HepG2 (cell line): ENCODE data around the gene LIME1. TPM values are rescaled to one million over a fixed set of nuclear protein-coding genes. Genes with fewer than 3 reads are reported as not detected.

Experiments
- AGO2 ChIP-seq: fragments of 200-400 bp; formaldehyde crosslinking; optimal IDR thresholded peaks from 2 replicates; pipeline ENCODE3; 2017; ENCODE audit warnings: mild to moderate bottlenecking, low read depth, low read length, moderate library complexity
- AKNA ChIP-seq: sonication (generic); formaldehyde crosslinking; IDR thresholded peaks from 2 replicates; pipeline ENCODE4 v1.4.0; 2020; ENCODE audit warnings: missing genetic modification reagents, borderline replicate concordance
- ELF3 ChIP-seq: IDR thresholded peaks from 2 replicates; pipeline ENCODE4 v1.6.1; 2016; ENCODE audit warnings: missing genetic modification reagents, missing compliant biosample characterization
- KMT2B ChIP-seq: IDR thresholded peaks from 2 replicates; pipeline ENCODE4 v1.6.1; 2016; ENCODE audit warnings: missing genetic modification reagents, missing compliant biosample characterization
- MTF2 ChIP-seq: sonication (generic); formaldehyde crosslinking; IDR thresholded peaks from 2 replicates; pipeline ENCODE4 v1.5.0; 2020; ENCODE audit warnings: missing genetic modification reagents, borderline replicate concordance
- PLSCR1 ChIP-seq: sonication (generic); formaldehyde crosslinking; IDR thresholded peaks from 2 replicates; pipeline ENCODE4 v1.5.0; 2020; ENCODE audit warnings: missing genetic modification reagents, mild to moderate bottlenecking, borderline replicate concordance
- RELA ChIP-seq: sonication (generic); formaldehyde crosslinking; IDR thresholded peaks from 2 replicates; pipeline ENCODE4 v1.4.0; 2020; ENCODE audit warnings: missing genetic modification reagents
- RNF2 ChIP-seq: fragments of 450-650 bp; conservative IDR thresholded peaks from 2 replicates; pipeline ENCODE4 v1.6.1; 2016; ENCODE audit warnings: low read depth
- SAP130 ChIP-seq: IDR thresholded peaks from 2 replicates; pipeline ENCODE4 v1.6.1; 2016; ENCODE audit warnings: low read depth
- SRY ChIP-seq: sonication (generic); formaldehyde crosslinking; IDR thresholded peaks from 2 replicates; pipeline ENCODE4 v1.8.0; 2022; ENCODE audit warnings: mild to moderate bottlenecking, missing genetic modification reagents
- ZNF205 ChIP-seq: IDR thresholded peaks from 2 replicates; pipeline ENCODE4 v1.6.1; 2018; ENCODE audit warnings: missing biosample characterization, missing genetic modification reagents
- ZNF292 ChIP-seq: sonication (generic); formaldehyde crosslinking; IDR thresholded peaks from 2 replicates; pipeline ENCODE4 v1.8.1; 2022; ENCODE audit warnings: mild to moderate bottlenecking, low read depth, missing genetic modification reagents, borderline replicate concordance
- ZNF556 ChIP-seq: sonication (generic); formaldehyde crosslinking; IDR thresholded peaks from 2 replicates; pipeline ENCODE4 v1.4.0; 2020; ENCODE audit warnings: mild to moderate bottlenecking, missing genetic modification reagents, borderline replicate concordance
- ZSCAN22 ChIP-seq: sonication (generic); formaldehyde crosslinking; IDR thresholded peaks from 2 replicates; pipeline ENCODE4 v1.4.0; 2020; ENCODE audit warnings: mild to moderate bottlenecking, missing genetic modification reagents
- polyA plus RNA-seq, 8 experiments: library from polyadenylated mRNA; depleted of rRNA in 3 of 8; stranded (reverse) in 7 of 8; unstranded in 1 of 8; fragments of >200 nt; fragmentation: Illumina TruSeq in 4 of 8; extraction: Trizol in 4 of 8; gene quantifications; 2 replicates each; pipeline versions ENCODE4 v1.2.1 to v1.2.3, GENCODE V29; 2011 to 2016; ENCODE audit warnings: low read depth in 4 of 8, missing spikeins in 1 of 8, mixed read lengths in 1 of 8; ENCODE audit not compliant: insufficient read depth in 1 of 8
- total RNA-seq, 5 experiments: library from RNA; depleted of rRNA; stranded (reverse); fragments of >200 nt; fragmentation: Illumina TruSeq; extraction: Trizol; gene quantifications; 2 replicates each; pipeline ENCODE4 v1.2.3, GENCODE V29; 2016; ENCODE audit warnings: low read depth in 1 of 5
- TF ChIP-seq, protein P1 (sequence below): IDR thresholded peaks from 2 replicates; pipeline ENCODE4 v1.6.1; 2016; ENCODE audit warnings: low read depth, borderline replicate concordance
- TF ChIP-seq, protein P2 (sequence below): sonication (generic); formaldehyde crosslinking; IDR thresholded peaks from 2 replicates; pipeline ENCODE4 v1.4.0; 2020; ENCODE audit warnings: missing genetic modification reagents, borderline replicate concordance
- TF ChIP-seq, protein P3 (sequence below): sonication (generic); formaldehyde crosslinking; IDR thresholded peaks from 2 replicates; pipeline ENCODE4 v1.5.1; 2020; ENCODE audit warnings: missing genetic modification reagents, mild to moderate bottlenecking, borderline replicate concordance

Gene LIME1
- total and polyA plus RNA-seq, 2 of the 13 experiments (the other 11 are each of a cell fraction or from before 2014, with no cell fraction given): 13.0 to 61.5 TPM

DNA sequence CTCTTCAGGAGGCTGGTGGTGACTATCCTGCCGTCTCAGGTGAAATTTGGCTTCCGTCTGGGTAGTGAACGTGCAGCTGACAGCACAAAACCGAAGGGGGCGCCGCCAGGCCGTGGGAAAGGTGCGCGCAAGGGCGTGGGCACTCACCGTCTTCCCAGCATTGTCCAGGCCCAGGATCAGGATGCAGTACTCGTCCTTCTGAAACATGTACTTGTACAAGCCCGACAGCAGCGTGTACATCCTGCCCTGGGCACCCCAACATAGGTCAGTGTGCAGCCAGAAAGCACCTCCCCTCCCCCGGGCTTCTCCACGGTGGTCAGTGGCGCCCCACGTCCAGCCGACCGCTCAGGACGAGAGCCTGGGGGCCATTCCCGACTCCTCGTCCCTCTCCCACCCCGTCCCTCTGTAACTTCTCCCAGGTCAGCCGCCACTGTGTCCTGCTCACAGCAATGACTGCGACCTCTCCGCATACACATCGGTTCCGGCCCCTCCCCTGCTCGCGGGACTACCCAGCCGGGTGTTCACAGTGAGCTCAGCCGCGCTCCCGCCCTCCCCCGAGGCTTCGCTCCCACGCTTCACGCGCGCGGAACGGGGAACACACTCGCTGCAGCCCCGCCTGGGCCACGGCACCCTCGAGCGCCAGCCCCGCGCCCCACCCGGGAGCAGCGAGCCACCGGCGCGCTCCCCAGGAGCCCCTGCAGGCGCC is 29.5 kb upstream of the LIME1 start (continued):
- TF ChIP-seq ZNF556 (CRISPR knock-in tag) (peak; percentile 46; the same call in 1 of the 2 replicates), RNF2 (peak; percentile 43; the same call in 1 of the 2 replicates), AGO2 (peak; percentile 96), SAP130 (CRISPR knock-in tag) (peak; percentile 87), SRY (CRISPR knock-in tag) (peak; percentile 9; the same call in 1 of the 2 replicates), RELA (CRISPR knock-in tag) (0 out of 2 replicates have a peak, but pooled peaks have one; percentile 13), ZNF205 (CRISPR knock-in tag) (no peak; the same call in 1 of the 2 replicates), KMT2B (no peak; the same call in 1 of the 2 replicates), MTF2 (CRISPR knock-in tag) (no peak), ZNF292 (CRISPR knock-in tag) (0 out of 2 replicates have a peak, but pooled peaks have one; percentile 6), ZSCAN22 (CRISPR knock-in tag) (no peak), PLSCR1 (CRISPR knock-in tag) (0 out of 2 replicates have a peak, but pooled peaks have one; percentile 40), AKNA (CRISPR knock-in tag) (no peak), ELF3 (CRISPR knock-in tag) (peak; percentile 72; the same call in 1 of the 2 replicates)
- TF ChIP-seq, protein P1, sequence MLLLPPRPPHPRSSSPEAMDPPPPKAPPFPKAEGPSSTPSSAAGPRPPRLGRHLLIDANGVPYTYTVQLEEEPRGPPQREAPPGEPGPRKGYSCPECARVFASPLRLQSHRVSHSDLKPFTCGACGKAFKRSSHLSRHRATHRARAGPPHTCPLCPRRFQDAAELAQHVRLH (CRISPR knock-in tag): 0 out of 2 replicates have a peak, but pooled peaks have one; percentile 56
- TF ChIP-seq, protein P2, sequence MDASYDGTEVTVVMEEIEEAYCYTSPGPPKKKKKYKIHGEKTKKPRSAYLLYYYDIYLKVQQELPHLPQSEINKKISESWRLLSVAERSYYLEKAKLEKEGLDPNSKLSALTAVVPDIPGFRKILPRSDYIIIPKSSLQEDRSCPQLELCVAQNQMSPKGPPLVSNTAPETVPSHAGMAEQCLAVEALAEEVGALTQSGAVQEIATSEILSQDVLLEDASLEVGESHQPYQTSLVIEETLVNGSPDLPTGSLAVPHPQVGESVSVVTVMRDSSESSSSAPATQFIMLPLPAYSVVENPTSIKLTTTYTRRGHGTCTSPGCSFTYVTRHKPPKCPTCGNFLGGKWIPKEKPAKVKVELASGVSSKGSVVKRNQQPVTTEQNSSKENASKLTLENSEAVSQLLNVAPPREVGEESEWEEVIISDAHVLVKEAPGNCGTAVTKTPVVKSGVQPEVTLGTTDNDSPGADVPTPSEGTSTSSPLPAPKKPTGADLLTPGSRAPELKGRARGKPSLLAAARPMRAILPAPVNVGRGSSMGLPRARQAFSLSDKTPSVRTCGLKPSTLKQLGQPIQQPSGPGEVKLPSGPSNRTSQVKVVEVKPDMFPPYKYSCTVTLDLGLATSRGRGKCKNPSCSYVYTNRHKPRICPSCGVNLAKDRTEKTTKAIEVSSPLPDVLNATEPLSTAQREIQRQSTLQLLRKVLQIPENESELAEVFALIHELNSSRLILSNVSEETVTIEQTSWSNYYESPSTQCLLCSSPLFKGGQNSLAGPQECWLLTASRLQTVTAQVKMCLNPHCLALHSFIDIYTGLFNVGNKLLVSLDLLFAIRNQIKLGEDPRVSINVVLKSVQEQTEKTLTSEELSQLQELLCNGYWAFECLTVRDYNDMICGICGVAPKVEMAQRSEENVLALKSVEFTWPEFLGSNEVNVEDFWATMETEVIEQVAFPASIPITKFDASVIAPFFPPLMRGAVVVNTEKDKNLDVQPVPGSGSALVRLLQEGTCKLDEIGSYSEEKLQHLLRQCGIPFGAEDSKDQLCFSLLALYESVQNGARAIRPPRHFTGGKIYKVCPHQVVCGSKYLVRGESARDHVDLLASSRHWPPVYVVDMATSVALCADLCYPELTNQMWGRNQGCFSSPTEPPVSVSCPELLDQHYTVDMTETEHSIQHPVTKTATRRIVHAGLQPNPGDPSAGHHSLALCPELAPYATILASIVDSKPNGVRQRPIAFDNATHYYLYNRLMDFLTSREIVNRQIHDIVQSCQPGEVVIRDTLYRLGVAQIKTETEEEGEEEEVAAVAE (CRISPR knock-in tag): peak; percentile 70; the same call in 1 of the 2 replicates
- TF ChIP-seq, protein P3, sequence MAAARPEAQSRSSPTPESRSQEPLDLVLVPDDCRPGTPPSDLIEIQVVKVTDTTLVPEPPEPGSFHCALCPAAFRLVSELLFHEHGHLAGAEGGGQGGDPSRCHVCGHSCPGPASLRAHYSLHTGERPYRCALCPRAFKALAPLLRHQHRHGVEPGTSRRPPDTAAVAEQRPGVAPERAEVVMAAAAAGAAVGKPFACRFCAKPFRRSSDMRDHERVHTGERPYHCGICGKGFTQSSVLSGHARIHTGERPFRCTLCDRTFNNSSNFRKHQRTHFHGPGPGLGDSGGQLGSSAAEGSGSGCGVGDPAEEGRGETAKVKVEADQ (CRISPR knock-in tag): peak; percentile 5; the same call in 1 of the 2 replicates
